Skeletal muscle satellite cell (primary cell): ENCODE data around the gene LANCL3. TPM values are rescaled to one million over a fixed set of nuclear protein-coding genes. Genes with fewer than 3 reads are reported as not detected.
"Not testable (repeated sequence)": the region's sequence is repeated elsewhere in the genome, so short reads cannot be mapped to it uniquely, and the experiment has no call there.

Experiments
- H3K27me3 ChIP-seq: 2 replicates; pipeline ENCODE4 v1.7.0; 2013; ENCODE audit warnings: low read length; ENCODE audit not compliant: control insufficient read depth, insufficient read depth
- H3K36me3 ChIP-seq: 2 replicates; pipeline ENCODE4 v1.7.0; 2013; ENCODE audit warnings: mild to moderate bottlenecking, control low read depth, low read length; ENCODE audit not compliant: insufficient read depth
- H3K4me1 ChIP-seq: 2 replicates; pipeline ENCODE4 v1.7.0; 2013; ENCODE audit warnings: low read length; ENCODE audit not compliant: control insufficient read depth, insufficient read depth
- H3K4me2 ChIP-seq: 2 replicates; pipeline ENCODE4 v1.7.0; 2013; ENCODE audit warnings: mild to moderate bottlenecking, low read length
- H3K4me3 ChIP-seq: 2 replicates; pipeline ENCODE4 v1.7.0; 2013; ENCODE audit warnings: low read length
- H3K9ac ChIP-seq: 2 replicates; pipeline ENCODE4 v1.7.0; 2013; ENCODE audit warnings: mild to moderate bottlenecking, low read depth, low read length, moderate library complexity
- H3K9me3 ChIP-seq: replicated peaks from 2 replicates; pipeline ENCODE4 v1.7.0; 2013; ENCODE audit warnings: mild to moderate bottlenecking, control low read depth, low read length
- total RNA-seq: library from RNA; depleted of rRNA; stranded (reverse); fragments of >200 nt; gene quantifications from 2 replicates; pipeline ENCODE4 v1.2.3, GENCODE V29; 2012; rRNA removed

LANCL3 gene
- total RNA-seq, result under 0.01 and 0.22 TPM in 2 replicates

DNA sequence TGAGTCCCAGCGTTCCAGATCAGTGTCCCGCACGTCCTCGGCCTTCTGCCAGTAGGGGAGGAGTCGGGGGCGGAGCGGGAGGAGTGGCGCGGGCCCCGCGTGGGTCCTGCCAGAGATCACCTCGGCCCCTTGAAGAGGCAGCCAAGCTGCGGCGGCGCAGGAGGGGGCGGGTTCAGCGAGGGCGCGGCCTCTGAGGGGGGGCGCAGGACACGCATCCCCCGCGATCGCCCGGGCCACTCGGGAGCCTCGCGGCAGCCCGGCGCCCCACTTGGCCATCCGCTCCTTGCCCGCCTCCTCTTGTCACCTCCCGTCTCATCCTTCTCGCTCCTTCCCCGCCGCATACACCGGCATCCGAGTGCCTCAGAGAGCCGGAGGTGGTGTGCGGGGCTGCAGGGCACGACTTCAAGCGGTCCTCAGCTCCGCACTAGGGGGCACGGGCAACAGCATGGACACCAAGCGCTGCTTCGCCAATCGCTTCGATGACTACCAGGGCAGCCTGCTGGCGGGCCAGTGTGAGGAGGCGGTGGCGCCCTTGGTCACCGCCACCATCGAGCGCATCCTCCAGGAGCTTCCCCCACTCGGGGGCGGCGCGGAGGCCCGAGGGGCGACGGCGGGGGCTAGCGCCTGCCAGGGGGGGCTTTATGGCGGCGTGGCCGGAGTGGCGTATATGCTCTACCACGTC lies at the start of gene LANCL3:
Gene LANCL3 (plus strand): TSS at position 236 of the 682 bp plus-strand sequence. CDS start 210 bp downstream, at position 446.
- not testable (repeated sequence) for H3K4me1 ChIP-seq, H3K27me3 ChIP-seq, H3K36me3 ChIP-seq, H3K9me3 ChIP-seq
- H3K4me3 ChIP-seq, result peak within 1 kb of the TSS; percentile 64
- peak within 1 kb of the TSS; percentile 88 for H3K4me2 ChIP-seq
- peak within 1 kb of the TSS; percentile 40 for H3K9ac ChIP-seq

GRCh38 chrX:37523673-37524072 lies 47.8 kb upstream of the LANCL3 start:
- H3K4me1 ChIP-seq, H3K4me3 ChIP-seq, H3K9me3 ChIP-seq, H3K9ac ChIP-seq, H3K27me3 ChIP-seq, H3K36me3 ChIP-seq, H3K4me2 ChIP-seq: not testable (repeated sequence)

DNA sequence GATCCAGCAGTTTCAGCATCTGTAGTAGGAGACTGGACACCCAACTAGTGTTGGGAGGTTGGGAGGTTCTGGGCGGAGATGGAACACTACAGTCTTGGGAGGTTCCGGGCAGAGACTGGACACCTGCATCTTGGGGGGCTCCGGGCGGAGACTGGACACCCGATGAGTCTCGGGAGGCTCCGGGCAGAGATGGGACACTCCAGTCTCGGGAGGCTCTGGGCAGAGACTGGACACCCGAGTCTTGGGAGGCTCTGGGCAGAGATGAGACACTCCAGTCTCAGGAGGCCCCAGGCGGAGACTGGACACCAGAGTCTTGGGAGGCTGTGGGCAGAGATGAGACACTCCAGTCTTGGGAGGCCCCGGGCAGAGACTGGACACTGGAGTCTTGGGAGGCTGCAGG lies 29.5 kb upstream of the LANCL3 start:
- Histone ChIP-seq H3K9ac (no peak overlapping the region), H3K27me3 (no peaks in the 10 kb centered on the region), H3K4me2 (no peak overlapping the region), H3K4me1 (no peaks in the 10 kb centered on the region), H3K36me3 (no peaks in the 10 kb centered on the region), H3K4me3 (no peak overlapping the region), H3K9me3 (no peaks in the 10 kb centered on the region)

GRCh38 chrX:37542791-37543190 lies 28.7 kb upstream of the LANCL3 start:
- Histone ChIP-seq H3K9me3 (no peaks in the 10 kb centered on the region), H3K36me3 (no peaks in the 10 kb centered on the region)

GRCh38 chrX:37543324-37543723 lies 28.1 kb upstream of the LANCL3 start:
- no peak overlapping the region for H3K4me3 ChIP-seq
- H3K36me3 ChIP-seq, result no peaks in the 10 kb centered on the region
- no peaks in the 10 kb centered on the region for H3K27me3 ChIP-seq
- H3K4me1 ChIP-seq, result no peaks in the 10 kb centered on the region
- H3K9ac ChIP-seq, result no peak overlapping the region
- H3K4me2 ChIP-seq, result no peak overlapping the region
- H3K9me3 ChIP-seq, result no peaks in the 10 kb centered on the region

More at GRCh38 chrX:37542791-37543190, 28.7 kb upstream of the LANCL3 start:
- Histone ChIP-seq H3K9ac (no peak overlapping the region), H3K4me1 (no peaks in the 10 kb centered on the region), H3K4me2 (no peak overlapping the region), H3K4me3 (no peak overlapping the region), H3K27me3 (no peaks in the 10 kb centered on the region)

DNA sequence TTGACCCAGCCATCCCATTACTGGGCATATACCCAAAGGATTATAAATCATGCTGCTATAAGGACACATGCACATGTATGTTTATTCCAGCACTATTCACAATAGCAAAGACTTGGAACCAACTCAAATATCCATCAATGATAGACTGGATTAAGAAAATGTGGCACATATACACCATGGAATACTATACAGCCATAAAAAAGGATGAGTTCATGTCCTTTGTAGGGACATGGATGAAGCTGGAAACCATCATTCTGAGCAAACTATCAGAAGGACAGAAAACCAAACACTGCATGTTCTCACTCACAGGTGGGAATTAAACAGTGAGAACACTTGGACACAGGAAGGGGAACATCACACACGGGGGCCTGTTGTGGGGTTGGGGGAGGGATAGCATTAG lies 26.9 kb upstream of the LANCL3 start:
- H3K4me2 ChIP-seq, H3K9me3 ChIP-seq, H3K9ac ChIP-seq, H3K27me3 ChIP-seq, H3K4me3 ChIP-seq, H3K36me3 ChIP-seq, H3K4me1 ChIP-seq: not testable (repeated sequence)

GRCh38 chrX:37545066-37545465 lies 26.4 kb upstream of the LANCL3 start:
- H3K4me3 ChIP-seq, result no peak overlapping the region
- no peaks in the 10 kb centered on the region for H3K36me3 ChIP-seq
- H3K9ac ChIP-seq, result no peak overlapping the region
- H3K9me3 ChIP-seq, result no peaks in the 10 kb centered on the region
- H3K4me2 ChIP-seq, result no peak overlapping the region
- no peaks in the 10 kb centered on the region for H3K27me3 ChIP-seq
- H3K4me1 ChIP-seq, result no peaks in the 10 kb centered on the region

DNA sequence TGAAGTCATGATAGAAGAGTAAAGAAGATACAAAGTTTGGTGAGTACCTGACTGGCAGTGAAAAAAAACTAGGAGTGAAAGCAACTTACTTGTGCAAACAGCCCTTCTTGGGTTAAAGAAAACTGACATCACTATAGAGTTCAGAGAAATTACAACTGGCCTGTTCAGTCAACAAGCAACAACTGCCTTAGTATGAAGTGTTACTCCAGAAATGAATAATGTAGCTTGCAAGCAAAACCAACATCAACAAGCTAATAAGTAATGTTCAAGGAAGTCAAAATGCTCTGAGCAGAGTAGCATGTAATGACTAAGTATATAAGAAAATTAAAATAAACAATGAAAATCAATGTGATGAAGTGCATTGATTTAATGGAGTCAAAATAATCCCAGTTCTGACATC lies 21.8 kb upstream of the LANCL3 start:
- not testable (repeated sequence) for H3K9ac ChIP-seq, H3K27me3 ChIP-seq, H3K9me3 ChIP-seq, H3K4me1 ChIP-seq, H3K36me3 ChIP-seq, H3K4me2 ChIP-seq, H3K4me3 ChIP-seq

DNA sequence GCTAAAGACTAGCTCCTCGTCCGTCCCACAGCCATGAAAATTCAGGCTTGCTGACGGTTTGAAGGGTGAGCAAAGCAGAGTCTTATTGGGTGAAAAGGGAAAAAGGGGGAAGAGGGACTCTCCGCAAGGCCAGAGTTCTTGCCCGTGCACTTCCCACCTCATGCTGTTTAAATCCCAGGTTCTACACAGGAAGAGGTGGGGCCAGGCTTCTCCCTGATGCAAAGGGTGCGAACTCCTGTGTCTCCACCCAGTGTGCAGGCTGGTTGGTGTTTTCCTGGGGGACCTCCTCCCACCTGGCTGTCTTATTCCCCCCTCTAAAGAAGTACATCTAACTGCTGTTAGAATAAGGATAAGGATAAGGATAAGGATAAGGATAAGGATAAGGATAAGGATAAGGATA lies 18.0 kb upstream of the LANCL3 start:
- H3K9ac ChIP-seq, result no peak overlapping the region
- H3K4me2 ChIP-seq, result no peak overlapping the region
- H3K4me3 ChIP-seq, result no peak overlapping the region
- no peaks in the 10 kb centered on the region for H3K9me3 ChIP-seq
- no peaks in the 10 kb centered on the region for H3K27me3 ChIP-seq
- H3K4me1 ChIP-seq, result no peaks in the 10 kb centered on the region
- H3K36me3 ChIP-seq, result no peaks in the 10 kb centered on the region

DNA sequence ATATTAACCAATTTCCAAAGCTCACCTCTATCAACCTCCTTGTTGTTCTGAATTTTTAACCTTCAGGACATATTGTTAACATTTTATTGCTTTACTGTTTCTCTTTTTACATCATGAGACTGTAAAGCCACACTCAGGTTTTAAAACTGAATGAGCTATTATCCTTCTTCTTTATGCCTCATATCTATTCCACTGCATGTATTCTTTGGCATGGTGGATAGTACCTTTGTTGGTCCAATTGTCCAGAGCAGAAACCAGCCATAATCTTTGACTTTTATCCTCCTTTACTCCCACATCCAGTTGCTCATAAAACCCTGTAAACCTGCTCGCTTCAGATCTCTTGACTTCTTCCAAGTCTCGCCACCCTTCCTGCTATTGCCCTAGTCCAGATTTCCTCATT lies 6.2 kb upstream of the LANCL3 start:
- H3K27me3 ChIP-seq, H3K4me2 ChIP-seq, H3K4me1 ChIP-seq, H3K9ac ChIP-seq, H3K4me3 ChIP-seq, H3K36me3 ChIP-seq, H3K9me3 ChIP-seq: not testable (repeated sequence)

DNA sequence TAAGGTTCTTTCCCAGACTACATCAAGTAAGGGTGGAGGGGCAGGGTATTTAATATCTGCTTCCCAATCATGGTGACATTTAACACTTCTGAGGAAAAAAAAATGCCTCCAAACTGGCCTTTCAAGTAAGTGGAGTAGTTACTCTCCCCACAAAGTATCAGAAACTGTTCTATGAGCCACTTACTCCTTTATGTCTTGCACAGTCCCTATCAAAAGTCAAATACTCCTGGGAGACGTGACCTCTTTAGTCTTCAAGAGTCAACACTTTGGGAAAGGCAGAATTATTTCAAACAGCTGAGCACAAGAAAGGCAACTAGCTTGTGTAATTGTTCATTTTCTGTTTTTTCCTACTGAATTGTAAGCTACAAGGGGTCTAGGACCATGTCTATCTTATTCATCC lies 1.1 kb upstream of the LANCL3 start:
- not testable (repeated sequence) for H3K4me3 ChIP-seq, H3K4me1 ChIP-seq, H3K9me3 ChIP-seq, H3K4me2 ChIP-seq, H3K9ac ChIP-seq, H3K36me3 ChIP-seq, H3K27me3 ChIP-seq

- Histone ChIP-seq H3K9ac (peak overlapping the region; percentile 40), H3K4me2 (peak overlapping the region; percentile 88), H3K4me3 (peak overlapping the region; percentile 64)
- not testable (repeated sequence) for H3K27me3 ChIP-seq, H3K4me1 ChIP-seq, H3K36me3 ChIP-seq, H3K9me3 ChIP-seq
These were observed 687 bp downstream of the LANCL3 start for GRCh38 chrX:37572108-37572587.
